HepG2 (cell line): ENCODE results near the gene SLC25A18. TPM values are rescaled to one million over a fixed set of nuclear protein-coding genes. Genes with fewer than 3 reads are reported as not detected.

ENCODE experiments used
- ATAC-seq: fragments of 200-7000 bp; cut with Tn5 transposase; 3 replicates; pipeline ENCODE4 v1.9.1; 2020; ENCODE audit warnings: mild to moderate bottlenecking, moderate library complexity
- BruUV-seq: library from RNA; stranded (reverse); fragments of 400-500 nt; replicated peaks from 2 replicates; lab custom pipeline; 2021; lab: Mats Ljungman, UMichigan
- CTCF ChIA-PET: fragments of 300-600 bp; formaldehyde crosslinking; extraction: SDS; loops from one replicate; lab custom pipeline; 2021; ENCODE audit warnings: low total read pairs, inconsistent platforms, low intra/inter-chr PET ratio; lab: Yijun Ruan, JAX
- POLR2A ChIA-PET: fragments of 350-600 bp; sonication (Branson Sonifier 250); formaldehyde crosslinking; loops from one replicate; lab custom pipeline; 2020; ENCODE audit warnings: antibody characterized with exemption, inconsistent platforms; lab: Yijun Ruan, JAX
- DNase-seq: peaks from one replicate; pipeline ENCODE4 v3.0.0-alpha.2; 2015; ENCODE audit warnings: low spot score
- FAIRE-seq: peaks from 3 replicates; lab custom pipeline; 2011; peaks lifted over from hg19 to GRCh38; lab: Jason Lieb, UNC
- H2AFZ ChIP-seq: one replicate; pipeline ENCODE4 v1.6.1; 2011; ENCODE audit warnings: low read length, inconsistent platforms
- H3K27ac ChIP-seq: fragments of 300-600 bp; 3 replicates; pipeline ENCODE4 v1.8.0; 2011; ENCODE audit warnings: mixed run types, mild to moderate bottlenecking, mixed read lengths, low read length, inconsistent platforms; ENCODE audit not compliant: insufficient read depth; ENCODE audit errors: extremely low read length
- H3K27me3 ChIP-seq, 2 experiments: fragments of 200-600 bp in 1 of 2; 2 replicates in 1 of 2; 3 replicates in 1 of 2; pipeline versions ENCODE4 v1.6.0 to v1.8.0; 2011; ENCODE audit warnings: low read length in 2 of 2, mild to moderate bottlenecking in 2 of 2, moderate library complexity in 2 of 2, inconsistent platforms in 1 of 2; ENCODE audit not compliant: insufficient read depth in 2 of 2, control insufficient read depth in 1 of 2
- H3K36me3 ChIP-seq, 2 experiments: fragments of 200-600 bp in 1 of 2; replicated peaks in 1 of 2; 2 replicates in 1 of 2; 3 replicates in 1 of 2; pipeline versions ENCODE4 v1.5.1 to v1.8.0; 2011; ENCODE audit warnings: low read length in 2 of 2, inconsistent platforms in 1 of 2; ENCODE audit not compliant: insufficient read depth in 2 of 2, control insufficient read depth in 1 of 2
- H3K4me1 ChIP-seq: 2 replicates; pipeline ENCODE4 v1.5.1; 2012; ENCODE audit warnings: low read length, inconsistent platforms; ENCODE audit not compliant: insufficient read depth
- H3K4me2 ChIP-seq: 2 replicates; pipeline ENCODE4 v1.6.0; 2011; ENCODE audit warnings: low read depth, low read length, inconsistent platforms
- H3K4me3 ChIP-seq, 3 experiments: fragments of 200-600 bp in 1 of 3; sonication (generic), shearing (Covaris generic) in 1 of 3; replicated peaks in 1 of 3; 2 replicates each; pipeline ENCODE4 v1.5.1; 2011 to 2016; ENCODE audit warnings: low read length in 3 of 3, inconsistent platforms in 2 of 3, low read depth in 2 of 3, mild to moderate bottlenecking in 2 of 3, control low read depth in 1 of 3, mixed read lengths in 1 of 3; ENCODE audit not compliant: insufficient read depth in 1 of 3
- H3K79me2 ChIP-seq: one replicate; pipeline ENCODE4 v1.6.1; 2011; ENCODE audit warnings: low read length, inconsistent platforms; ENCODE audit not compliant: insufficient read depth
- H3K9ac ChIP-seq: 2 replicates; pipeline ENCODE4 v1.6.0; 2011; ENCODE audit warnings: mild to moderate bottlenecking, low read depth, low read length, inconsistent platforms; ENCODE audit not compliant: insufficient read depth
- H3K9me3 ChIP-seq: 2 replicates; pipeline ENCODE4 v1.5.1; 2012; ENCODE audit warnings: mild to moderate bottlenecking, low read length
- H4K20me1 ChIP-seq: 2 replicates; pipeline ENCODE4 v1.6.0; 2011; ENCODE audit warnings: inconsistent platforms, mild to moderate bottlenecking, low read length, moderate library complexity; ENCODE audit not compliant: insufficient read depth
- ELF4 ChIP-seq: sonication (generic); formaldehyde crosslinking; IDR thresholded peaks from 2 replicates; pipeline ENCODE4 v1.5.0; 2020; ENCODE audit warnings: missing genetic modification reagents, mild to moderate bottlenecking, moderate library complexity, borderline replicate concordance
- ETV6 ChIP-seq: sonication (generic); formaldehyde crosslinking; conservative IDR thresholded peaks from 2 replicates; pipeline ENCODE4 v1.4.0; 2020; ENCODE audit warnings: missing genetic modification reagents
- FOSL1 ChIP-seq: sonication (generic); formaldehyde crosslinking; IDR thresholded peaks from 2 replicates; pipeline ENCODE4 v1.9.0; 2021; ENCODE audit warnings: missing genetic modification reagents, borderline replicate concordance
- MTA1 ChIP-seq: sonication (generic); formaldehyde crosslinking; IDR thresholded peaks from 2 replicates; pipeline ENCODE4 v1.4.0; 2020; ENCODE audit warnings: missing genetic modification reagents, mild to moderate bottlenecking, borderline replicate concordance
- NBN ChIP-seq: fragments of 450-650 bp; conservative IDR thresholded peaks from 2 replicates; pipeline ENCODE4 v1.6.1; 2017
- NFE2L1 ChIP-seq: sonication (generic); formaldehyde crosslinking; IDR thresholded peaks from 2 replicates; pipeline ENCODE4 v1.4.0; 2020; ENCODE audit warnings: missing genetic modification reagents, mild to moderate bottlenecking, borderline replicate concordance
- PATZ1 ChIP-seq: sonication (generic); formaldehyde crosslinking; IDR thresholded peaks from 2 replicates; pipeline ENCODE4 v1.4.0; 2020; ENCODE audit warnings: missing genetic modification reagents
- POGZ ChIP-seq: sonication (generic); formaldehyde crosslinking; IDR thresholded peaks from 2 replicates; pipeline ENCODE4 v1.4.0; 2020; ENCODE audit warnings: mild to moderate bottlenecking, missing genetic modification reagents
- RAD51 ChIP-seq: fragments of 450-650 bp; IDR thresholded peaks from 2 replicates; pipeline ENCODE4 v1.6.1; 2016; ENCODE audit warnings: borderline replicate concordance
- RFX5 ChIP-seq: IDR thresholded peaks from 2 replicates; pipeline ENCODE4 v1.6.1; 2011; ENCODE audit warnings: low read depth, low read length, improper control_type of control experiment
- SP140L ChIP-seq: sonication (generic); formaldehyde crosslinking; IDR thresholded peaks from 2 replicates; pipeline ENCODE4 v1.4.0; 2020; ENCODE audit warnings: missing genetic modification reagents, borderline replicate concordance
- ZEB1 ChIP-seq: IDR thresholded peaks from 2 replicates; pipeline ENCODE4 v1.6.1; 2012; ENCODE audit warnings: mild to moderate bottlenecking, low read depth, inconsistent platforms; ENCODE audit not compliant: insufficient replicate concordance
- ZNF253 ChIP-seq: sonication (generic); formaldehyde crosslinking; IDR thresholded peaks from 2 replicates; pipeline ENCODE4 v1.8.0; 2022; ENCODE audit warnings: mild to moderate bottlenecking, missing genetic modification reagents, borderline replicate concordance
- ZNF256 ChIP-seq: sonication (generic); formaldehyde crosslinking; conservative IDR thresholded peaks from 2 replicates; pipeline ENCODE4 v1.4.0; 2020; ENCODE audit warnings: missing genetic modification reagents
- ZNF296 ChIP-seq: sonication (generic); formaldehyde crosslinking; conservative IDR thresholded peaks from 2 replicates; pipeline ENCODE4 v1.5.0; 2020; ENCODE audit warnings: mild to moderate bottlenecking, missing genetic modification reagents
- ZNF33A ChIP-seq: sonication (generic); formaldehyde crosslinking; IDR thresholded peaks from 2 replicates; pipeline ENCODE4 v1.5.1; 2020; ENCODE audit warnings: missing genetic modification reagents, mild to moderate bottlenecking, moderate library complexity, borderline replicate concordance
- ZNF431 ChIP-seq: sonication (generic); formaldehyde crosslinking; IDR thresholded peaks from 2 replicates; pipeline ENCODE4 v1.9.0; 2022; ENCODE audit warnings: missing genetic modification reagents, low read depth, mild to moderate bottlenecking, borderline replicate concordance
- ZNF609 ChIP-seq: sonication (generic); formaldehyde crosslinking; IDR thresholded peaks from 2 replicates; pipeline ENCODE4 v1.4.0; 2020; ENCODE audit warnings: mild to moderate bottlenecking, missing genetic modification reagents, borderline replicate concordance
- ZSCAN12 ChIP-seq: sonication (generic); formaldehyde crosslinking; IDR thresholded peaks from 2 replicates; pipeline ENCODE4 v1.9.0; 2021; ENCODE audit warnings: mild to moderate bottlenecking, missing genetic modification reagents
- WGBS: methylation state at CpG from one replicate; pipeline ENCODE4 v1.1.6; 2017; ENCODE audit warnings: low lambda C conversion rate; 5-methylcytosine and 5-hydroxymethylcytosine counted together
- in situ Hi-C: cut with HindIII; loops from 2 replicates; pipeline ENCODE4 v1.10.0; 2017; ENCODE audit warnings: low pct_unique_long_range_greater_than_20kb; ENCODE audit not compliant: extremely low pct_ligation_motif_present
- intact Hi-C: fragments of 100-400 bp; cut with micrococcal nuclease; formaldehyde crosslinking; loops from one replicate; pipeline ENCODE4 v1.10.0; 2022; ENCODE audit not compliant: unreplicated experiment
- polyA plus RNA-seq, 8 experiments: library from polyadenylated mRNA; depleted of rRNA in 3 of 8; stranded (reverse) in 7 of 8; unstranded in 1 of 8; fragments of >200 nt; fragmentation: Illumina TruSeq in 4 of 8; extraction: Trizol in 4 of 8; gene quantifications; 2 replicates each; pipeline versions ENCODE4 v1.2.1 to v1.2.3, GENCODE V29; 2011 to 2016; ENCODE audit warnings: low read depth in 4 of 8, missing spikeins in 1 of 8, mixed read lengths in 1 of 8; ENCODE audit not compliant: insufficient read depth in 1 of 8
- total RNA-seq, 5 experiments: library from RNA; depleted of rRNA; stranded (reverse); fragments of >200 nt; fragmentation: Illumina TruSeq; extraction: Trizol; gene quantifications; 2 replicates each; pipeline ENCODE4 v1.2.3, GENCODE V29; 2016; ENCODE audit warnings: low read depth in 1 of 5

Gene SLC25A18
- total and polyA plus RNA-seq, 2 of the 13 experiments (the other 11 are each of a cell fraction or from before 2014, with no cell fraction given) = 0.28 to 0.75 TPM

- Histone ChIP-seq H4K20me1 (no peaks in the 10 kb centered on the region), H2AFZ (no peak overlapping the region), H3K27ac (no peak overlapping the region), H3K9me3 (no peaks in the 10 kb centered on the region), H3K4me3 (no peak overlapping the region), H3K4me1 (no peaks in the 10 kb centered on the region), H3K9ac (no peak overlapping the region), H3K27me3 (peaks cover 2 to 47% of the 10 kb centered on the region in 2 experiments; a peak in 4 of 5 replicates), H3K4me2 (no peak overlapping the region), H3K79me2 (no peaks in the 10 kb centered on the region), H3K36me3 (no peaks in the 10 kb centered on the region)
- intact Hi-C loops = no loop called here
- BruUV-seq = no TSS peak
- DNase-seq (no peak), FAIRE-seq (no peak), ATAC-seq (no peak)
- WGBS = 29% methylated on average over 5 of the region's 5 CpGs
- TF ChIP-seq ZNF431 (CRISPR knock-in tag) (no peak), RFX5 (no peak), ZNF33A (CRISPR knock-in tag) (no peak), ZNF256 (CRISPR knock-in tag) (no peak), NBN (no peak), ZNF296 (no peak), NFE2L1 (no peak), ZSCAN12 (CRISPR knock-in tag) (no peak), SP140L (no peak), ELF4 (no peak), MTA1 (CRISPR knock-in tag) (no peak), RAD51 (no peak), ETV6 (no peak), ZEB1 (no peak), POGZ (CRISPR knock-in tag) (no peak), ZNF609 (no peak), FOSL1 (CRISPR knock-in tag) (no peak), PATZ1 (CRISPR knock-in tag) (no peak), ZNF253 (CRISPR knock-in tag) (no peak)
- in situ Hi-C loops = no loop called here
- ChIA-PET POLR2A (no interaction called here), CTCF (no interaction called here)
Measured at GRCh38 chr22:17549655-17550054, 13.6 kb upstream of the SLC25A18 start.
